Neural cell (in vitro differentiated cells): ENCODE measurements around the gene RIPK3. TPM values are rescaled to one million over a fixed set of nuclear protein-coding genes. Genes with fewer than 3 reads are reported as not detected.

ENCODE experiments used
- H2AFZ ChIP-seq: fragments of 200-600, 300-800 bp; sonication (generic), shearing (Covaris generic); 2 replicates; pipeline ENCODE4 v1.6.0; 2014; ENCODE audit warnings: low read depth, mild to moderate bottlenecking, antibody characterized with exemption, low read length, moderate library complexity
- H3F3A ChIP-seq: fragments of 200-600 bp; shearing (Covaris generic); 2 replicates; pipeline ENCODE4 v1.6.1; 2016; ENCODE audit warnings: mild to moderate bottlenecking, moderate library complexity, mixed read lengths, antibody characterized with exemption, low read length; ENCODE audit not compliant: insufficient read depth, poor library complexity, severe bottlenecking
- H3K27ac ChIP-seq: fragments of 200-600, 300-800 bp; sonication (generic), shearing (Covaris generic); 2 replicates; pipeline ENCODE4 v1.5.1; 2014; ENCODE audit warnings: mild to moderate bottlenecking, low read length, moderate library complexity
- H3K27me3 ChIP-seq: fragments of 300-800, 200-600 bp; sonication (generic), shearing (Covaris generic); 2 replicates; pipeline ENCODE4 v1.6.0; 2014; ENCODE audit warnings: mild to moderate bottlenecking, low read depth, low read length, moderate library complexity; ENCODE audit not compliant: insufficient read depth
- H3K36me3 ChIP-seq: fragments of 300-800, 200-600 bp; sonication (generic), shearing (Covaris generic); 2 replicates; pipeline ENCODE4 v1.5.1; 2014; ENCODE audit warnings: mild to moderate bottlenecking, antibody characterized with exemption, low read length, moderate library complexity; ENCODE audit not compliant: insufficient read depth
- H3K4me2 ChIP-seq: fragments of 300-800, 200-600 bp; sonication (generic), shearing (Covaris generic); 2 replicates; pipeline ENCODE4 v1.6.0; 2014; ENCODE audit warnings: mild to moderate bottlenecking, low read length
- H3K4me3 ChIP-seq: fragments of 300-800, 200-600 bp; sonication (generic), shearing (Covaris generic); 2 replicates; pipeline ENCODE4 v1.5.1; 2014; ENCODE audit warnings: mild to moderate bottlenecking, low read length, moderate library complexity
- H3K79me2 ChIP-seq: fragments of 200-600 bp; shearing (Covaris generic); replicated peaks from 2 replicates; pipeline ENCODE4 v1.6.0; 2014; ENCODE audit warnings: mild to moderate bottlenecking, low read length, moderate library complexity; ENCODE audit not compliant: insufficient read depth
- H3K9ac ChIP-seq: fragments of 300-800, 200-600 bp; sonication (generic), shearing (Covaris generic); 2 replicates; pipeline ENCODE4 v1.6.1; 2016; ENCODE audit warnings: mild to moderate bottlenecking, low read length, mixed read lengths
- H3K9me2 ChIP-seq: fragments of 200-600 bp; shearing (Covaris generic); 2 replicates; pipeline ENCODE4 v1.6.1; 2016; ENCODE audit warnings: mild to moderate bottlenecking, low read length, mixed read lengths; ENCODE audit not compliant: insufficient read depth
- H3K9me3 ChIP-seq: fragments of 200-600, 300-800 bp; sonication (generic), shearing (Covaris generic); 2 replicates; pipeline ENCODE4 v1.6.1; 2016; ENCODE audit warnings: mild to moderate bottlenecking, mixed run types, low read length, moderate library complexity, mixed read lengths
- H4K20me1 ChIP-seq: fragments of 200-600 bp; shearing (Covaris generic); 2 replicates; pipeline ENCODE4 v1.6.1; 2016; ENCODE audit warnings: mild to moderate bottlenecking, mixed run types; ENCODE audit not compliant: insufficient read depth
- EP300 ChIP-seq: fragments of 450-650 bp; conservative IDR thresholded peaks from 2 replicates; pipeline ENCODE4 v1.6.1; 2014; ENCODE audit warnings: antibody characterized with exemption, mild to moderate bottlenecking, moderate library complexity; ENCODE audit not compliant: poor library complexity, severe bottlenecking
- EZH2 ChIP-seq: fragments of 200-600, 300-800 bp; shearing (Covaris generic), sonication (generic); IDR thresholded peaks from 2 replicates; pipeline ENCODE4 v1.6.1; 2014; ENCODE audit warnings: antibody characterized with exemption, low read length, borderline replicate concordance, mild to moderate bottlenecking; ENCODE audit not compliant: insufficient read depth, poor library complexity, severe bottlenecking
- MXI1 ChIP-seq: fragments of 450-650 bp; conservative IDR thresholded peaks from 2 replicates; pipeline ENCODE4 v1.6.1; 2014; ENCODE audit warnings: antibody characterized with exemption, mild to moderate bottlenecking; ENCODE audit not compliant: poor library complexity, severe bottlenecking
- POLR2AphosphoS5 ChIP-seq: IDR thresholded peaks from 2 replicates; pipeline ENCODE4 v1.6.1; 2012
- RAD21 ChIP-seq: fragments of 450-650 bp; conservative IDR thresholded peaks from 2 replicates; pipeline ENCODE4 v1.6.1; 2014; ENCODE audit warnings: antibody characterized with exemption, mild to moderate bottlenecking, moderate library complexity
- REST ChIP-seq: IDR thresholded peaks from 2 replicates; pipeline ENCODE4 v1.6.1; 2012; ENCODE audit warnings: borderline replicate concordance
- SMC3 ChIP-seq: fragments of 450-650 bp; conservative IDR thresholded peaks from 2 replicates; pipeline ENCODE4 v1.6.1; 2014; ENCODE audit warnings: antibody characterized with exemption, mild to moderate bottlenecking, moderate library complexity; ENCODE audit not compliant: poor library complexity
- TAF1 ChIP-seq: IDR thresholded peaks from 2 replicates; pipeline ENCODE4 v1.6.1; 2012; ENCODE audit warnings: low read depth
- polyA plus RNA-seq: library from polyadenylated mRNA; depleted of rRNA; stranded (reverse); fragments of >200 nt; gene quantifications from 2 replicates; pipeline ENCODE4 v1.2.3, GENCODE V29; 2014
- TF ChIP-seq, protein P1 (sequence below): fragments of 450-650 bp; IDR thresholded peaks from 2 replicates; pipeline ENCODE4 v1.5.1; 2014; ENCODE audit warnings: antibody characterized with exemption, mild to moderate bottlenecking, moderate library complexity; ENCODE audit not compliant: poor library complexity, severe bottlenecking

The RIPK3 gene
- polyA plus RNA-seq, 1 donor from 2014 or later, result not detected

DNA sequence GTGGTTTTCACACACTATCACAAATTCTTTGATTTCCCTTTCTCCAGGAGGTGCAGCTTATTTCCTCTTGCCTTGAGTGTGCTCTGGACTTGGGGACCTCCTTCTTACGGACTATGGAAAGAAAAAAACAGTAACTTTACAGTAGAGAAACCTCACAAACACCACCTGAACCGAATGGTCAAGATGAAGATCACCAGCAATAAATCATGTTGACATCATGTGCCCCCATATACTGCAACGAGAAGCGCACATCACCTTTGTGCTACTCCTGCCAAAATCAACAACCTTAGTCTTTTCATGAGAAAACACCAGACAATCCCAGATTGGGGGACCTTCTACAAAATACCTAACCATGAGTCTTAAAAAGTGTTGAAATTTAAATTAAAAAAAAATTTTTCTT lies 45.7 kb upstream of the RIPK3 start:
- TF ChIP-seq MXI1 (no peak), EZH2 (no peak), REST (no peak)
- H3K79me2 ChIP-seq, result no peaks in the 10 kb centered on the region

DNA sequence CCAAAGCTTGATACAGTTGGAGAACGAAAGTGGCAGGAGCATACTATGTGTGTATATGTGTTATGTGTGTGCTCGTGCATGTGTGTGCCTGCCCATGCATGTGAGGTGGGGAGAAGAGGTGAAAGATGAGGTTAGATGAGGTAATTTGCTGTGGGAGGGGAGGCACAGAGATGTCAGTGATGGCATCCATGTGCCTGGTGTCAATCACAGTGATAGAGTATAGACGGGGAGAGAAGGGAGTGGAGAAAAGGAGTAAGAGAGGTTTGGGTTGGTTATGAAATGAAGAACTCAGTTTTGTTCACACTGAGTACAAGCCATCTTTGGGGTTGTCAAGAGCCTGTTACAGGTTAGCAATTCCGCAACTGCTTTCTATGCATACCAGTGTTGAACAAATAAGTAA lies 44.4 kb upstream of the RIPK3 start:
- Histone ChIP-seq H3K27ac (no peak overlapping the region), H3K9me3 (no peaks in the 10 kb centered on the region), H2AFZ (no peak overlapping the region), H3K9ac (no peak overlapping the region), H4K20me1 (no peaks in the 10 kb centered on the region), H3K9me2 (no peaks in the 10 kb centered on the region), H3K79me2 (no peaks in the 10 kb centered on the region), H3K27me3 (no peaks in the 10 kb centered on the region), H3K4me2 (no peak overlapping the region), H3K4me3 (no peak overlapping the region), H3K36me3 (no peaks in the 10 kb centered on the region), H3F3A (no peaks in the 10 kb centered on the region)
- no peak for TF ChIP-seq EP300
- no peak for TF ChIP-seq POLR2AphosphoS5
- TF ChIP-seq MXI1, result no peak
- no peak for TF ChIP-seq TAF1
- no peak for TF ChIP-seq EZH2
- no peak for TF ChIP-seq SMC3
- TF ChIP-seq, protein P1, sequence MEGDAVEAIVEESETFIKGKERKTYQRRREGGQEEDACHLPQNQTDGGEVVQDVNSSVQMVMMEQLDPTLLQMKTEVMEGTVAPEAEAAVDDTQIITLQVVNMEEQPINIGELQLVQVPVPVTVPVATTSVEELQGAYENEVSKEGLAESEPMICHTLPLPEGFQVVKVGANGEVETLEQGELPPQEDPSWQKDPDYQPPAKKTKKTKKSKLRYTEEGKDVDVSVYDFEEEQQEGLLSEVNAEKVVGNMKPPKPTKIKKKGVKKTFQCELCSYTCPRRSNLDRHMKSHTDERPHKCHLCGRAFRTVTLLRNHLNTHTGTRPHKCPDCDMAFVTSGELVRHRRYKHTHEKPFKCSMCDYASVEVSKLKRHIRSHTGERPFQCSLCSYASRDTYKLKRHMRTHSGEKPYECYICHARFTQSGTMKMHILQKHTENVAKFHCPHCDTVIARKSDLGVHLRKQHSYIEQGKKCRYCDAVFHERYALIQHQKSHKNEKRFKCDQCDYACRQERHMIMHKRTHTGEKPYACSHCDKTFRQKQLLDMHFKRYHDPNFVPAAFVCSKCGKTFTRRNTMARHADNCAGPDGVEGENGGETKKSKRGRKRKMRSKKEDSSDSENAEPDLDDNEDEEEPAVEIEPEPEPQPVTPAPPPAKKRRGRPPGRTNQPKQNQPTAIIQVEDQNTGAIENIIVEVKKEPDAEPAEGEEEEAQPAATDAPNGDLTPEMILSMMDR, result no peak
- TF ChIP-seq RAD21, result no peak
- TF ChIP-seq REST, result no peak

More for the DNA sequence above, 45.7 kb upstream of the RIPK3 start:
- Histone ChIP-seq H3K27me3 (no peaks in the 10 kb centered on the region), H3K9ac (no peak overlapping the region), H3K9me2 (no peaks in the 10 kb centered on the region), H3K27ac (no peak overlapping the region), H3F3A (no peaks in the 10 kb centered on the region), H3K4me2 (no peak overlapping the region), H2AFZ (no peak overlapping the region), H3K9me3 (no peaks in the 10 kb centered on the region), H3K4me3 (no peak overlapping the region), H4K20me1 (no peaks in the 10 kb centered on the region), H3K36me3 (no peaks in the 10 kb centered on the region)
